Gastrocnemius medialis (tissue), 4 donors: ENCODE data around the gene GALNT15. TPM values are rescaled to one million over a fixed set of nuclear protein-coding genes. Genes with fewer than 3 reads are reported as not detected.

Experiments
- ATAC-seq, 2 donors: fragments of 150-250 bp; one replicate each; pipeline ENCODE4 v1.9.1; 2016
- DNase-seq, 2 donors: peaks; one replicate each; pipeline ENCODE4 v3.0.0-alpha.2; 2019
- H3K27ac ChIP-seq, 4 donors: fragments of 200-600 bp; sonication (generic); 1 replicate in 1 of 4; 2 replicates in 3 of 4; pipeline ENCODE4 v1.5.1; 2016 to 2018; ENCODE audit warnings: mild to moderate bottlenecking in 2 of 4, moderate library complexity in 1 of 4
- H3K27me3 ChIP-seq, 3 donors: fragments of 200-600 bp; sonication (generic) in 2 of 3; 1 replicate in 1 of 3; 2 replicates in 2 of 3; pipeline versions ENCODE4 v1.5.1 to v1.6.0; 2016 to 2019; ENCODE audit warnings: mild to moderate bottlenecking in 1 of 3, moderate library complexity in 1 of 3
- H3K36me3 ChIP-seq, 2 donors: fragments of 200-600 bp; sonication (generic) in 1 of 2; one replicate each; pipeline ENCODE4 v1.5.1; 2017 to 2018
- H3K4me1 ChIP-seq, 2 donors: fragments of 200-600 bp; sonication (generic) in 1 of 2; one replicate each; pipeline ENCODE4 v1.5.1; 2016 to 2017; ENCODE audit warnings: mild to moderate bottlenecking in 2 of 2
- H3K4me3 ChIP-seq, 4 donors: fragments of 200-600 bp; sonication (generic) in 3 of 4; 1 replicate in 1 of 4; 2 replicates in 3 of 4; pipeline ENCODE4 v1.5.1; 2016 to 2019; ENCODE audit warnings: mild to moderate bottlenecking in 2 of 4
- H3K9me3 ChIP-seq, 3 donors: fragments of 200-600 bp; sonication (generic) in 2 of 3; 1 replicate in 1 of 3; 2 replicates in 2 of 3; pipeline ENCODE4 v1.5.1; 2016 to 2019
- CTCF ChIP-seq, 5 experiments: fragments of 450-650 bp in 3 of 5; fragments of 200-600 bp in 2 of 5; sonication (generic) in 2 of 5; IDR thresholded peaks in 4 of 5; conservative IDR thresholded peaks in 1 of 5; 1 replicate in 4 of 5; 2 replicates in 1 of 5; pipeline ENCODE4 v1.5.1; 2016 to 2019; ENCODE audit warnings: antibody characterized with exemption in 5 of 5, mild to moderate bottlenecking in 3 of 5, moderate library complexity in 3 of 5
- POLR2A ChIP-seq, 2 donors: fragments of 450-650 bp; IDR thresholded peaks; one replicate each; pipeline ENCODE4 v1.6.1; 2017; ENCODE audit warnings: antibody characterized with exemption in 2 of 2, mild to moderate bottlenecking in 2 of 2, moderate library complexity in 2 of 2
- in situ Hi-C, 4 donors: fragments of 200-750 bp; cut with MboI; loops; one replicate each; pipeline versions ENCODE4 v1.15.0 to v1.8.0; 2017; ENCODE audit warnings: low sequenced_read_pairs in 4 of 4
- intact Hi-C: fragments of 100-400 bp; cut with DNase I; formaldehyde crosslinking; loops from one replicate; pipeline ENCODE4 v1.15.1; 2023; ENCODE audit warnings: low total_unique reads
- total RNA-seq, 4 donors: library from RNA; depleted of rRNA; stranded (reverse); fragments of >200 nt; gene quantifications; one replicate each; pipeline versions ENCODE4 v1.1.0 to v1.2.3, GENCODE V29; 2016

The GALNT15 gene
- total RNA-seq, 4 donors from 2014 or later, result 57.6 to 94.0 (median 79.6) TPM

- H3K4me3 ChIP-seq, result no peak overlapping the region
- in situ Hi-C loops (no loop called here), intact Hi-C loops (no loop called here)
- H3K27me3 ChIP-seq, result no peaks in the 10 kb centered on the region
- H3K9me3 ChIP-seq, result no peaks in the 10 kb centered on the region
- DNase-seq, result no peak
- peaks cover 0 to 32% of the 10 kb centered on the region in 2 donors for H3K36me3 ChIP-seq
- no peak for ATAC-seq
- TF ChIP-seq CTCF (IDR thresholded peaks at IDR 0.05 in 4 of 5, conservative IDR thresholded peaks at IDR 0.05 in 1 of 5) (no peak), POLR2A (IDR thresholded peaks at IDR 0.05) (no peak)
- H3K27ac ChIP-seq, result no peak overlapping the region
- no peaks in the 10 kb centered on the region for H3K4me1 ChIP-seq
These were observed 28.6 kb downstream of the GALNT15 start for GRCh38 chr3:16203031-16203430.

GRCh38 chr3:16203671-16204629 is 29.5 kb downstream of the GALNT15 start:
- no peak overlapping the region for H3K4me3 ChIP-seq
- TF ChIP-seq POLR2A (IDR thresholded peaks at IDR 0.05) (no peak), CTCF (IDR thresholded peaks at IDR 0.05 in 4 of 5, conservative IDR thresholded peaks at IDR 0.05 in 1 of 5) (no peak)
- H3K4me1 ChIP-seq, result no peaks in the 10 kb centered on the region
- no peak overlapping the region for H3K27ac ChIP-seq
- intact Hi-C loops, result no loop called here
- no peaks in the 10 kb centered on the region for H3K9me3 ChIP-seq
- DNase-seq, result no peak
- H3K27me3 ChIP-seq, result no peaks in the 10 kb centered on the region
- in situ Hi-C loops, result no loop called here
- peaks cover 0 to 32% of the 10 kb centered on the region in 2 donors for H3K36me3 ChIP-seq
- ATAC-seq, result no peak

DNA sequence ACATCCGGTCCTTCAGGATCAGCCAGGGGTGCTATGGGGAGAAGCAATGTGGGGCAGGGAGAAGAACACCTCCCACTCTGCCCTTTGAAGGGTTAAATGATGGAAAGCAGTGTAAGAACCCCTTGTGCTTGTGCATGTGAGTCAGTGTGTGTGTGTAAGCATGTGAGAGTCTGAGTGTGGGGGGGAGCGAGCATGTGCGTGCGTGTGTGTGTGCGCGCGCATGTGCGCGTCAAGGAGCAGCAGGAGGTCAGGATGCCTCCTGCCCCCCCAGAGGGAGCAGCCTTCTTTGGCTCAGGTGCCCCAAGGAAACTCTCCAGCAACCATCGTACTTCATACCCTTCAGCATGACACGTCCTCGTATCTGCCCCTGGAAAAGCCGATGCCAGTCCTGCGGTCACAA is 30.3 kb downstream of the GALNT15 start:
- Histone ChIP-seq H3K27me3 (no peaks in the 10 kb centered on the region), H3K4me3 (no peak overlapping the region), H3K27ac (no peak overlapping the region), H3K4me1 (no peaks in the 10 kb centered on the region), H3K9me3 (no peaks in the 10 kb centered on the region), H3K36me3 (peaks cover 0 to 30% of the 10 kb centered on the region in 2 donors)
- intact Hi-C loops, result no loop called here
- no peak for TF ChIP-seq POLR2A (IDR thresholded peaks at IDR 0.05)
- no peak for TF ChIP-seq CTCF (IDR thresholded peaks at IDR 0.05 in 4 of 5, conservative IDR thresholded peaks at IDR 0.05 in 1 of 5)
- in situ Hi-C loops, result no loop called here
- ATAC-seq (no peak), DNase-seq (no peak)

DNA sequence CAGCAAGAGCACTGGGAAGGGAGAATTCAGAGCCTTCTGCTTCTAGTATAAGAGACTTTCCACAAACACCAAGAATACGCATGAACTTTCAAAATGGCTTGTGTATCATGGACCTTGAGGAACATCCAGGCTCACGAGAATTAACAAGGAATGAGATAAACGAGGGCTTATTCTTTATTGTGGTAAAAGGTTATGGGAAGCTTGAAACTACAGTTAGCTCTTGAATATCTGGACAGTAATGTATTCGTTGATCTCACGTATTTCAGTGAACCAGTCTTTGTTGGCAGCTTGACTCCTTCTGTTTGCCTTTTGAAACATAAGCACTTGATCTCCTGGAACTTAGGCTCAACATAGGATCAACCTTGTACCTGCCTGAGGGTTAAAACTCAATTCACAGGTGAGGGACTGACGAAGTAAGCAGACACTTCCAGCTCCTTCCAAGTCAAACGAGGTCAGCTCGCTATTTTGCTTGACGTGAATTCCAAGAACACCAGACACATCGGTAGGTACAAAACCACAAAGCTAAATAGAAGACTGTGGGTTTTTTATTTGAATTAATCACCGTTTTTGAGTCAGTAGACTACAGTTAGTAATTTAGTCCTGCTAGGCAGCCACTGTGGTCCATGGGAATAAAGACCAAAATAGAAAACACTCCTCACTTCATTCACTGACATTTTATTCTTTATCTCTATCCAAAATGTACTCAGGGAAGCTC is 30.8 kb downstream of the GALNT15 start:
- in situ Hi-C loops, result no loop called here
- peaks cover 0 to 24% of the 10 kb centered on the region in 2 donors for H3K36me3 ChIP-seq
- no peak for ATAC-seq

More for the DNA sequence above, 30.8 kb downstream of the GALNT15 start:
- no peak for DNase-seq
- H3K4me1 ChIP-seq, result no peaks in the 10 kb centered on the region
- no peak for TF ChIP-seq CTCF (IDR thresholded peaks at IDR 0.05 in 4 of 5, conservative IDR thresholded peaks at IDR 0.05 in 1 of 5)
- no peaks in the 10 kb centered on the region for H3K27me3 ChIP-seq
- H3K9me3 ChIP-seq, result no peaks in the 10 kb centered on the region
- H3K4me3 ChIP-seq, result no peak overlapping the region
- H3K27ac ChIP-seq, result no peak overlapping the region
- intact Hi-C loops, result no loop called here
